EH (cell line): ENCODE results near the gene FBN3.

Source experiments
- DNase-seq: peaks from one replicate; pipeline ENCODE4 v3.0.0-alpha.2; 2015; ENCODE audit warnings: low read depth

Gene FBN3

GRCh38 chr19:8148410-8149260, 757 bp downstream of the FBN3 start:
- DNase-seq: no peak

DNA sequence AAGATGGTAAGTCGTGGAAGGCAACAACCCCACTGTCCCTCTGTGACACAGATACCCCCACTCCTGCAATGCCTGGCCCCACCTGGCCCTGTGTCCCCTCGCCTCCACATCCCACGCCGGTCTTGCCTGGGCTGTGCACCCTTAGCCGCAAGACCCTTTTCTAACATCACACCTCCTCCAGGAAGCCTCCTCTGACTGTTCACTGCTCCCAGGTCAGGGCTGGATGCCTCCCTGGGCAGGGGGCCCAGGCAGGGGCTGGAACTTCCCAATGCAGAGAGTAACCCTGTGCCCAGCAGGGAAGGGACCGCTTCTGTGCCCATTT, 1.3 kb downstream of the FBN3 start:
- DNase-seq: no peak

DNA sequence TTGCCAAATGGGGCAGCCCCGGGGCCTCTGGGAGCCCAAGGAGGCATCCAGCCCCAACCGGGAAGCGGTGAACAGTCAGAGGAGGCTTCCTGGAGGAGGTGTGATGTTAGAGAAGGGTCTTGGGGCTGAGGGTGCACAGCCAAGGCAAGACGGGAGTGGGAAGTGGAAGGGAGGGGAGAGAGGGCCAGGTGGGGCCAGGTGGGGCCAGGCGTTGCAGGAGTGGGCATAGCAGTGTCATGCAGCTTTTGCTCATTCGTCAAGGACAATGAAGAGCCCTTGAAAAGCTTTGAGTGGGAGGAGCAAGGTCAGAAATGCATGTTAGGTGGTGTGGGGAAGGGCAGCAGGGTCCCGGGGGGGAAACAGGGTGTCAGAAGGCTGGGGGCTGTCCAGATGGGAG, 1.8 kb downstream of the FBN3 start:
- DNase-seq: no peak

DNA sequence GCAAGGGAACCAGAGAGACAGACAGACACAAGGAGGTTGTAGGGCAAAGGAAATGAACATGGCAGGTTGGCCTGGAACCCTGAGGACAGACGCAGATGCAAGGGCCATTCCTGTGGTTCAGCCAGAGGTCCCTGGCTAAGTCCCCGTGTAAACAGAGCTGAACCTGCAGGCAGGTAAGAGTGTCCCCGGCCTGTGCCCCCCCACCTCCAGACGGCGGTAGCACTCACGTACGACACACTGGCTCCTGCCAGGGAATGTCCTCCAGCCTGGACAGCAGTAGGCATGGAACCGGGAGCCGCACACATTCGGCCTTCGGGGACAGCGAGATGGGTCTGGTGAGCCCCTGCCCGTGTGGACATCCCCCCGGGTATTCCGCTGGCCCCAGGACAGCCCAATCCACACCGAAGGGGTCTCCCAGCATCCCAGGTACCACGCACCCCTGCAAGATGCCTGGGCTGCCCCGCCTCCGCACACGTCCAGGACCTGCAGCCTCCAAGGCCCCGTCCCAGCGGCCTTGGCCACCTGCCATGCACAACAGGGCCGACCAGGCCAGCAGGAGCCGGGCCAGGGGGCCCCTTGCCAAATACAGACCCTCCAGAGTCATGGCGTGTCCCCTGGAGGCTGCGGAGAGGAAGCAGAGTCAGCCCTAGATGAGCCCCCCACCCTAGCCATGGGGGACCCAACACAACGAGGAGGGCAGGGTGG, 2.4 kb downstream of the FBN3 start:
- no peak for DNase-seq

- no peak for DNase-seq
Measured at GRCh38 chr19:8144273-8144995, 5.0 kb downstream of the FBN3 start.

DNA sequence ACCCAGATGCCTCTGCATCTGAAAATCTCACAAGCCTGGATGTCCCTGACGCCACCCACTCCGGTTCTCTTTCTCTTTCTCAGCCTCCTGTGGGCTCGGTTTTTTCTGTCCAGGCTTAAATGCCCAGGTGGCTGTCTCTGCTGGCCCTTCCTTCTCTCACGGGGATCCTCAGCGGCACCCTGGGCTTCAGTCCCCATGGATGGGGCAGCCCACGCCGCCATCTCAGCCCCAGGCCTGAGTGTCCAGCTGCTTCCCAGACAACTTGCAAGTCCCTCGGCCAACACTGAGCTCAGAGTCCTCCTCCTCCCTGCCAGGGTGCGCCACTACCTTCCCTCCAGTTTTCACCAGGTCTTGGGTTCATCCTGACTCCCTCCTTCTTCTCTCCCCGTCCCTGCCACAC, 6.4 kb downstream of the FBN3 start:
- DNase-seq: no peak

GRCh38 chr19:8142513-8142900, 6.9 kb downstream of the FBN3 start:
- DNase-seq: no peak

DNA sequence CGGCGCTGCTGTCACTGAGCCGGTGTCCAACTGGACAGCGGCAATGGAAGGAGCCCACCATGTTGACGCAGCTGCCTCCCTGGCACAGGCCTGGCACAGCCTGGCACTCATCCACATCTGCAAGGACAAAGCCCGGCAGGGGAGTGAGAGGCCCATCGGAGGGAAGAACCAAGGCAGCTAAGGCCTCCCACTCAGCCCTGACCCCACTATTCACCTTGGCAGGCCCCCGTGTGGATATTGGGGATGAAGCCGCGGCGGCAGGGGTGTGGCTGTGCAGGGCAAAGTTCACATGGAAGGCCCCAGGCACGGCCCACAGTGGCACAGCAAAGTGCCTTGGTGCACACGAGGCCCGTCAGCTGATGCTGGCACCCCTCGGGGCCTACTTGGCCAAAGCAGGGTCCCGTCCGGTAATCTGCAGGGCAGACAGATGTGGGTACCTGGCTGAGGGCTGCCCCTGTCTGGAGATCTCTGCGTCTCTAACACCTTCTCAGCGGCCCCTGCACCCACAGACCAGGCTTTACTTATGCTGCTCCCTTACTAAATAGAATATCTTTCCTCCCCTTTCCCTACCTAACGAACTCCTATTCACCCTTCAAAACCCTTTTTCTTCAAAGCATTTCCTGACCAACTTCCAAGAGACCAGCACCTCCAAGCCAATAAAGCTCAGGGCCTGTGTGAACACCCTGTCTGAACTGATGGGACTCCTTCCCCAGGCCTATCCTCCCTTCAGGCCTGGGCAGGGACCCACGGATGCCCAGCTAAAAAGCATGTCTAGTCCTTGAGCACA, 7.5 kb downstream of the FBN3 start:
- no peak for DNase-seq

DNA sequence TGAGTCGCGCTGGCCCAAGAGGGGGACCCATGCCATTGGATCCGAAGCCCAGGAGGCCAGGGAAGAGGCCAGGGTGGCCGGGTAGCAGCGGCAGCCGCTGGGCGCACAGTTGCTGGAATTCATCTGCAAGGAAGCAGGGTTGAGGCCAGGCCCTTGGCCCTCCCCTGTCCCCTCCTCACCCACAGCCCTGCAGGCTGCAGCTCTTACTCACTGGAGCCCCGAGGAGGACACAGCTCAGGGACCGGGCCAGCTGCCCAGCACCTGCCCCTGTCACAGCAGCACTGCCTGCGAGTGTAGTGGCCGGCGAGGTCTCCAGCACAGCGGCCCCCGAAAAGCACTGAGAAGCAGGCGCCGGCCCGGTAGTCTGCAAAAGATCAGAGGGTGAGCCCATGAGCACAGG, 11.2 kb downstream of the FBN3 start:
- no peak for DNase-seq

GRCh38 chr19:8137425-8137824, 12.0 kb downstream of the FBN3 start:
- no peak for DNase-seq

DNA sequence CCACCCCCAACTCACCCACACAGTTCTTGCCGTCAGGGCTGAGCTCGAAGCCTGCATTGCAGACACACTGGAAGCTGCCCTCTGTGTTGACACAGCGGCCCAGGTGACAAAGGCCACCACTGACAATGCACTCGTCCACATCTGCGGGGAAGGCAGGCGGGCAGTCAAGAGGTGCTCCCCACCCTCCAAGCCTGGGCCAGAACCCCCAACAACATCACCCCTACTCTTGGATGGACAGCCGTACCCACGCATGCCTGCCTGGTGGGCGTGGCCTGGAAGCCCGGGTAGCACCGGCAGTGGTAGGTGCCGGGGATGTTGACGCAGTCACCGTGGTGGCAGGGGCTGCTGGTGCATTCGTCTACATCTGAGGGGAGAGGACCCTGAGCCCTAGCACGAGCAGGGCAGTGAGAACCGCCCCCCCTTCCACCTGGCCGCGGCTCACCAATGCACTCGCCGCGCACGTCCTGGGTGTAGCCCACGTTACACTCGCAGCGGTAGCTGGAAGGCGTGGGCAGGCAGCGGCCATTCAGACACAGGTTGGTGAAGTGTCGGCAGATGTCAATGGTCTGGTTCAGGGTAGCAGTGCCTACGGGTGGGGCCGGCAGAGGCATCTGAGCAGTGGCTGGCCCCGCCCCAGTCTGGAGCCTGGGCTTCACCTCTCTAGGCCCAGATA, 13.3 kb downstream of the FBN3 start:
- DNase-seq: no peak

DNA sequence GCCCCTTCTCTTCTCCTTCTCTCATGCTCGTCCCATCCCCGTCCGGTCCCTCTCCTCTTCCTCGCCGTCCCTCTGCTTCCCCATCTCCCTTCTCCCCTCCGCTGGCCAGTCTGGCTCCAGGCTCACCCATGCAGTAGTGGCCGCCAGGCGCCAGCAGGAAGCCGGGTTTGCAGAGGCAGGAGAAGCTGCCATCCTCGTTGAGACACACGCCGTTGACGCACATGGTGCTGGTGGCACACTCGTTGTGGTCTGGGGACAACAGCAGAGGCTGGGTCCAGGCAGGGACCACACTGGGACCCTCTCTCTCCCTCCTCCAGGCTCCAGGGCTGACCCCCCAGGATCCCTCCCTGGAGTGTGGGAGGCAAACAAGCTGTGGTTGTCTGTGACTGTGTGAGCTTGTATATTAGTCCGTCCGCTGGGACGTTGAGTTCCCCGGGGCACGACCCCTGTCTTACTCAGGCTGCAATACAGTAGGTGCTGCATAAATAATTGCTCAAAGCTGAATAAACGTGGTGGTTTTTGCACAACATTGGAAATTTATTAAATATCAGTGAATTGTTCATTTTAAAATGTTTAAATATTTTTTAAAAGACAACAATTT, 16.4 kb downstream of the FBN3 start:
- no peak for DNase-seq

DNA sequence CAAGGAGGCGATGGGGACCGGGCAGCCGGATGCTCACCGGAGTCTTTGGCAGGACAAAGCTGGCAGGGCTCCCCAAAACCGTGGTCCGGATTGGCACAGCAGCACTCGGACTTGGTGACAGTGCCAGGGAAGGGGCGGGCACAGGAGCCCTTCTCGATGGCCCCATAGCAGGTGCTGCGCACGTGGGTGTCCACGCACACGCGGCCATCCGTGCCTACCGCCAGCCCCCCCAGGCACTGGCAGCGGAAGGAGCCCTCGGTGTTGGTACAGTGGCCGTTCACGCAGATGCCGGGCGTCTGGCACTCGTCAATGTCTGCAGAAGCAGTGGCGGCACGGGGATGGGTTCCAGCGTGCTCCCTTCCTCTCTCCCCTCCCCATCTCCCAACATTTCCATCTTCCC, 17.9 kb downstream of the FBN3 start:
- DNase-seq: no peak

GRCh38 chr19:8129061-8129618, 20.3 kb downstream of the FBN3 start:
- no peak for DNase-seq

GRCh38 chr19:8128551-8128950, 20.8 kb downstream of the FBN3 start:
- no peak for DNase-seq

DNA sequence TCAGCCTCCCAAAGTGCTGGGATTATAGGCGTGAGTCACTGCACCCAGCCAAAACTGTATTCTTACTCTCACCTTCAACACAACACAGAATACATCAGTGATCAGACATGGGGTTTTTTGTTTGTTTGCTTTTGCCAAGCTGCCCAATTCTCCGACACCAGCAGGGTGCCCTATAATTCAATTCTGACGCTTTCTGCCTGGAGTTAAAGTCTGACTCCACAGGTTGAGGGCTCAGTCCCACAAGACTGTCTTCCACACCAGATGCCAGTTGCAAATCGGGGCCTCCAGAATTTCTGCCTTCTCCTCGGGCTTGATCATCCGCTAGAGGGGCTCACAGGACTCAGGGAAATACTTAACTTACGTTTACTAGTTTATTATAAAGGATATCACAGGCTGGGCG, 22.1 kb downstream of the FBN3 start:
- no peak for DNase-seq

- no peak for DNase-seq
Measured at GRCh38 chr19:8126511-8126910, 22.9 kb downstream of the FBN3 start.

- DNase-seq: no peak
Measured at GRCh38 chr19:8126008-8126407, 23.4 kb downstream of the FBN3 start.

DNA sequence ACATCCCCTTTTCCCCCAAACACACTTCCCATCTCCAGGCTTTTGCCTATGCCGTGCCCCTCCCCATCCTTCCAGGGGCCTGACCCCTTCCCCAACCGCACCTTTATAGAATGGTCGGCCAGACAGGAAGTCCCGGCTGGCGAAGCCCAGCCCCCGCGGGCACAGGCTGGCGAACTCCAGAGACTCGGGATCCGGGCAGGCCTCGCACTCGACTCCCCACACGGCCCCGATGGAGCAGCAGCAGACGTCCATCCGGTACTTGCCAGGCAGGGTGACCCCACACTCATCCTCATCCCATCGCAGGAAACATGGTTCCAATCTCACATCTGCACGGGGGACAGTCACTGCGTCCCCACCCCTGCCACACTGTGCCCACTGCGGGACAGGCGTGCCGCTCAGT, 25.7 kb downstream of the FBN3 start:
- no peak for DNase-seq

DNA sequence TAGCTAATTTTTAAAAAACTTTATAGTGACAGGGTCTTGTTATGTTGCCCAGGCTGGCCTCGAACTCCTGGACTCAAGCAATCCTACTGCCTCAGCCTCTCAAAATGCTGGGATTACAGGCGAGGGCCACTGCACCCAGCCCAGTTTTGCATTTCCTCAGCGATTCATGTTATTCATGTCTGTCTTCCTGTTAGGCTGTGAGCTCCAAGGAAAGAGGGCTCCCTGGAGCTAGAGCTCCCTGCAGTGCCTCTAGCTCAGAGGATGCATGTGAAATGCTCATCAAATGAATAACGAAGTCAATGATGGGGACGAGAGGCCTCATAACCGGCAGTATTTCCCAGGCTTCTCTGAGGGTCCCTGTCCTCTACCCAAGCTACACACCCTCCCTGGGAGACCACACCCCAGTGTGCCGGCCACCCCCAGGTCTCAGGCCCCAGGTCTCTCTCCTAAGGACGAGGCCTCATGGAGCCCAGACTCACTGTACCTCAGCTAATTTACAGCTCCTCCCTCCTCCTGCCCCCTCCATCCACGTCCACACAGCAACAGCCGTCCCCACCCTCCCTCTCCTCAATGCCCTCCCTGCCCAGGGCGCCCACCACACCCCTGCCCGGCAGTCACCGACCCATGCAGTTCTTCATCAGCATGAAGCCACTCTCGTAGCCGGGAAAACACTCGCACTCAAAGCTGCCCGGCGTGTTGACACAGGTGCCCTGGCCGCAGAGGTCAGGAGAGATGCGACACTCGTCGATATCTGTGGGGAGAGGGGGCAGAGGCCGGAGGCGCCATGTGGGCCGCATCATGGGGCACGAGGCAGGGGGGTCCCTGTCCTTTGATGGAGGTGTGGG, 28.5 kb downstream of the FBN3 start:
- no peak for DNase-seq
